GM18951 (cell line): ENCODE results near the gene ENOX2.
"Not testable (repeated sequence)": the region's sequence is repeated elsewhere in the genome, so short reads cannot be mapped to it uniquely, and the experiment has no call there.

Experiments used
- POLR2A ChIP-seq: IDR thresholded peaks from 4 replicates; pipeline ENCODE4 v1.6.1; 2011; ENCODE audit warnings: mild to moderate bottlenecking; ENCODE audit not compliant: insufficient read length, insufficient read depth; ENCODE audit errors: extremely low read depth
- in situ Hi-C: fragments of 300-500 bp; cut with MboI; formaldehyde crosslinking; loops from one replicate; pipeline ENCODE4 v1.12.0; 2022; ENCODE audit warnings: low sequenced_read_pairs, mixed read lengths, inconsistent platforms; ENCODE audit not compliant: unreplicated experiment

Gene ENOX2

DNA sequence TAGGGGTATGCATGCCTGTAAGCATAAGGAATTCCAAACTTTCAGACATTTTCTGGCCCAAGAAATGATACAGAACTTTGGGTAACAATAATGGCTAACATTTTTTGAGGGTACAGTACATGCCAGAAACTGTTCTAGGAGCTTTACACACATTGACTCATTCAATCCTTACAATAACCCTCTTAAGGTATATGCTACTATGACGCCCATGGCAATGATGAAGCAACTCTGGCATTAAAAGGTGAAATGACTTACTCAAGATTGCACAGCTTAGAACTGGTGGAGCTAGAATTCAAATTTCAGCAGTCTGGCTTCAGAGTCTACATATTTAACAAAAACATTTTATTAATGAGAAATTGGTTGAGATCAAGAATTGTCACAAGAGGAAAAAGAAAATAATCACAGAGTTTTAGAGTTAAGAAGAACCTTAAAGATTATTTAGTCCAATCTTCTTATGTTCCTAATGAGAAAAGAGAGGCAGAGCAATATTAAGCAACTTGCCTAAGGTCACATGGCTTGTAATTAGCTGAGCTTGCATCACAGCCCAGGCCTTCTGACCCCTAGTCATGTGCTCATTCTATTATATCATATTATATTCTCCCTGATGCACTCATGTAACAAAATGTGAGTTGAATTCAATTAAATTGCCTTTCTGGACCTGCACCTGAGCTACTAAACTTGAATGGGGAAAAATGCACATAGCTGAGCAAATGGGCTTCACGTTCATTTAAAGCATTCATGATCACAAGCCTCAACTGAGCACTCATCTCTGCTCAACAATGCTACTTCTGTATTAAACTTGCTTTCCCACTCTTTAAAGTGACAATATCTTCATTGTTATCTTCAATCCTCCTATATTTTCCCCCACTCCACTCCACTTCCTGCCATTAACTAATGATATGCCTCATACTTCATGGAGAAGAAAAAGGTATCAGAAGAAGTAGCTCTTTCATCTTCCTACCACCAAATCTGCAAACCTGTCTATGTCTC, 73.2 kb downstream of the ENOX2 start:
- in situ Hi-C loops, result no loop called here
- TF ChIP-seq POLR2A, result no peak

GRCh38 chrX:130828641-130829040, 74.4 kb downstream of the ENOX2 start:
- in situ Hi-C loops, result no loop called here
- no peak for TF ChIP-seq POLR2A

DNA sequence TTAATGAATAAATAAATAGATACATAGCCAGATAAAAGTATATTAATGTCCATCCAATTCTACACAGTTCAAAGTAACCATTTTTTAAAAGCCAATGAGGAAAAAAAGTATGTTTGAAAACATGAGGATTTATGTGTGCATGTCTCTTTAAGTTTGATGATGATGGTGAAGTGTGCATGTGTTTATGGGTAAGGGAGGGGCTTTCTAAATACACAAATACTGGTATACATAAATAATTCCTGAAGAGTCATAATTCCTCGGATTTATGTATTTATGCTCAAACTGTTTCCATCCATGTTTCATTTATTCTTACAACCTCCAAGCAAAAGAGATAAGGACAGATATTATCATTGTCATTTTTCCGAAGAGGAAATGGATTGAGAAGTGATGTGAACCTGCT, 75.4 kb downstream of the ENOX2 start:
- no peak for TF ChIP-seq POLR2A

DNA sequence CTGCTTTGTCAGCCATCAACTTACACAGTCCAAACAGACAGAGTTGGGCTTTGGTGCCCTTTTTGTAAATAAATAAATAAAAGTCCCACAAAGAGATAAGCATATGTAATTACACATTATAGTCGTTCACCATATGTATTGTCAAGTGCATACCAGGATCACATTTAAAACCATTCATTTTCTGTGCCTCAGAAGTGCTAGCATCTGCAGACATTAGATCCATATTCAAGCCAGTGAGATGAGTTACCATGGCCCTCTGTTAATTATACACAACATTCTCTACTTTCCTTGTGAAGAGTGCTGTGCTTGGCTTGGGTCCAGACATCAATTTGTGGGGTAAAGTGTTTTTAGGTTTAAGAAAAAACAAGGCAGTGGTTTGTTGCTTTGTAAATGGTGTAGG, 76.8 kb downstream of the ENOX2 start:
- in situ Hi-C loops, result no loop called here
- no peak for TF ChIP-seq POLR2A

More for the DNA sequence above, 75.4 kb downstream of the ENOX2 start:
- in situ Hi-C loops, result no loop called here

DNA sequence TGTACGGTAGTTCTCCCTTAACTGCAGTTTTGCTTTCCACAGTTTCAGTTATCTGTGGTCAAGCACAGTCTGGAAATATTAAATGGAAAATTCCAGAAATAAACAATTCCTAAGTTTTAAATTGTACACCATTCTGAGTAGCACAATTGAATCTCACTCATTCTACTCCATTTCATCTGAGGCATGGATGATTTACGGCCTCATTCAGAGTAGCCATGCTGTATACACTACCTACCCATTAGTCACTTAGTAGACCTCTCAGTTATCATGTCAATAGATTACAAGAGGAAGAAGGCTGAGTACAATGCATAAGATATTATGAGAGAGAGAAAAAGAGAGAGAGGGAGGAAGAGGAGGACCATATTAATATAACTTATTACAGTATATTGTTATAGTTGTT, 77.5 kb downstream of the ENOX2 start:
- TF ChIP-seq POLR2A, result no peak
- in situ Hi-C loops, result no loop called here

GRCh38 chrX:130819367-130819766, 83.6 kb downstream of the ENOX2 start:
- in situ Hi-C loops, result not testable (repeated sequence)

DNA sequence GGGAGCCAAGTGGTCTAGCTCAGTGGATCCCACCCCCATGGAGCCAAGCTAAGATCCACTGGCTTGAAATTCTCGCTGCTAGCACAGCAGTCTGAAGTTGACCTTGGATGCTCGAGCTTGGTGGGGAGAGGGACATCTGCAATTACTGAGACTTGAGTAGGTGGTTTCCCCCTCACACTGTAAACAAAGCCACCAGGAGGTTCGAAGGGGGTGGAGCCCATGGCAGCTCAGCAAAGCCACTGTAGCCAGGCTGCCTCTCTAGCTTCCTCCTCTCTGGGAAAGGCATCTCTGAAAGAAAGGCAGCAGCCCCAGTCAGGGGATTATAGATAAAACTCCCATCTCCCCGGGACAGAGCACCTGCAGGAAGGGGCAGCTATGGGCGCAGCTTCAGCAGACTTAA, 89.1 kb downstream of the ENOX2 start:
- in situ Hi-C loops, result not testable (repeated sequence)

DNA sequence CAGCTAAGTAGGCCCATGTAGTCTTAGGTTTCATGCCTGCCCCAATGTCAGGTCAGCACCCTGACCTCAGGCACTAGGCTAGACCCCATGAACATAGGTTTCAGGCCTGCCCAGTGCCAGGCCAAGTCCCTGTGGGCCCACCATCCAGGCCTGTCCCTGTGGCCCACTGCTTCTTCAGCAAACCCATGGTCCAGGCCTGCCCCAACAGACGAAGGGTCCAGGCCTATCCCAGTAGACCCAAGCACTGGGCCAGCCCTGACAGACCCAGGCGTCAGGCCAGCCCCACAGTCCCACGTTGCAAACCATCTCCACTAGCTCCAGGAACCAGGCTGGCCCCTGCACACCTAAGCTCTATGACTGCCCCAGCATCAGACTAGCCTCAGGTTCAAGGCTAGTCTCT, 92.4 kb downstream of the ENOX2 start:
- TF ChIP-seq POLR2A, result no peak
- in situ Hi-C loops, result no loop called here

- in situ Hi-C loops, result no loop called here
Observed at GRCh38 chrX:130805903-130806302, 97.1 kb downstream of the ENOX2 start.

GRCh38 chrX:130803537-130803936, 99.5 kb downstream of the ENOX2 start:
- in situ Hi-C loops, result no loop called here
- TF ChIP-seq POLR2A, result no peak

More at GRCh38 chrX:130805903-130806302, 97.1 kb downstream of the ENOX2 start:
- no peak for TF ChIP-seq POLR2A

DNA sequence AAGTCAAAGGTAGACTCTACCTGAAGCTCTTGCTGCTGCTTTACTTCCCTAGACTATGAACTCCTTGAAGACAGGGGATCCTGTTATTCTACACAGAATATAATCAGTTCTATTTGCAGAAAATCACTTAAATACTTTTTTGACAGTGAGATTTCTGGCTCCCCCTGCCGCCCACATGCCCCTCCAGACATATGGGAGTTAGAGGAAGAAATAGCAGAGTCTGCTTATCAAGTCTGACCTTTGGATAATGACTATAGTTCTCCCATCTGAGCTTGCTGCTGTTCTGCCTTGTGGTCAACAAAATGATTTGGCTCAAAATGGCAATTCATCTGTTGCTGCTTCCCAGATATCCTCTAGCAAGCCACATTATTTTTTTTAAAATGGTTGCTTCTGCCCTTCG, 101.1 kb downstream of the ENOX2 start:
- no peak for TF ChIP-seq POLR2A
- in situ Hi-C loops, result no loop called here

DNA sequence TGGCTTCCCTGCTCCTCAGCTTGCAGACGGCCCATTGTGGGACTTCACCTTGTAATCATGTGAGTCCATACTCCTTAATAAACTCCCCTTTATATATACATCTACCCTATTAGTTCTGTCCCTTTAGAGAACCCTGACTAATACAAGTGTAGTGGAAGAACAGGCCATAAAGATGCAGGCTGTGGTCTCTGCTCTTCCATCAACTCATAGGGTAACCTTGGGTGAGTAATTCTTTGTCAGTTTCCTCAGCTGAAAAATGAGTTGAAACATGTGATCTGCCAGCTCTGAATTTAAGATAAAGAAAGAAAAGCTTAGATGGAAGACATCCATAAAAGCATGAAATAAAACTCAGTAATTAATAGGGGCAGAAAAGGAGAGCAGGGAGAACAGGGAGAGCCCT, 103.6 kb downstream of the ENOX2 start:
- no peak for TF ChIP-seq POLR2A
- in situ Hi-C loops, result no loop called here

GRCh38 chrX:130793975-130794374, 109.0 kb downstream of the ENOX2 start:
- in situ Hi-C loops, result no loop called here
- TF ChIP-seq POLR2A, result no peak

GRCh38 chrX:130791870-130792269, 111.1 kb downstream of the ENOX2 start:
- in situ Hi-C loops, result not testable (repeated sequence)

- no peak for TF ChIP-seq POLR2A
- in situ Hi-C loops, result no loop called here
Observed at GRCh38 chrX:130789793-130790192, 113.2 kb downstream of the ENOX2 start.
